Activated CD4-positive, alpha-beta T cell treated with anti-CD3 and anti-CD28 coated beads, Interleukin-10, Interleukin-2, amounts not matched to agents 100 ng/mL and 50 ng/mL, durations not matched to agents 16 hours and 8 hours (primary cell): ENCODE data around the gene RHOXF2B.
A peak's percentile ranks its signal among the peaks of the same experiment; 100 is the strongest.
"Not testable (repeated sequence)": the region's sequence is repeated elsewhere in the genome, so short reads cannot be mapped to it uniquely, and the experiment has no call there.

Experiments used
- DNase-seq: peaks from one replicate; pipeline ENCODE4 v3.0.0-alpha.2; 2020

The RHOXF2B gene

DNA sequence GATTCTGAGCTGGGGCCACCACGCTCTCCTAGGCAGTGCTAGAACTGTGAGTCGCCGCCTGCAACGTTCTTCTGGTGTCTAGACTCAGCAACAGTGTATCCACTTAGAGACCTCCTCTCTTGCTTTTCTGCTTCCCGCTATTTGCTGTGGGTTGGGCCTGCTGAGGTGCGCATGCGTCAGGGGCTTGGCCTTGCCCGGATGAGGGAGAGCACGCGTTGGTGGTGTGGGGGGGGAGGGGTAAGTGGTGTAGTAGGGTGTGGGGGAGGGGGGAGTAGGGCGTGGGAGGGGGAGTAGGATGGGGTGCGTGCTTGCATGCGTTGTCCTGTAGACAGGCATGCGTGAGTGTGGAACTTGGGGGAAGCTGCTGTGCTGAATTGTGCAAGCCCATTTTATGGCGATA, at the start of gene RHOXF2B:
TSS of gene RHOXF2B (minus strand) at position 101 of the 400 bp plus-strand sequence. CDS start 138 bp downstream, outside the sequence.
- DNase-seq: not testable (repeated sequence)

DNA sequence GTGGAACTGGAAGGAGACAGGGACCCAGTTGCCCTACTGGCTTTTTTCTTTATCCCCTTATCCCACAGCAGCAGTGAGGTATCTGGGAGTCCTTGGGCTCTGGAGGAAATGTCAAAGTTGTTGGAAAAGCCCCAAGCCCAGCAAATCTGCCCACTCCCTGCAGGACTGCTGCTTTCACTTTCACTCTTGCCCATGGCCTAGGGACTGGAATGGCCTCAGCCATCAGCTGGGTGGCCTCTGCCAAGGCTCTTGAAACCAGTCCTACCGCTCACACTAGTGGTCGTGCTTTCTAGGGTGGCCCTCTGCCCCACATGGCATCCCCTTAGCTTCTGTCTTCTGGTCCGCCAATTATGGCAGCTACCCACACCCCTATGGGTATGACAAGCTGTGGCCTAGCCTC, 48.0 kb upstream of the RHOXF2B start:
- no peak for DNase-seq

DNA sequence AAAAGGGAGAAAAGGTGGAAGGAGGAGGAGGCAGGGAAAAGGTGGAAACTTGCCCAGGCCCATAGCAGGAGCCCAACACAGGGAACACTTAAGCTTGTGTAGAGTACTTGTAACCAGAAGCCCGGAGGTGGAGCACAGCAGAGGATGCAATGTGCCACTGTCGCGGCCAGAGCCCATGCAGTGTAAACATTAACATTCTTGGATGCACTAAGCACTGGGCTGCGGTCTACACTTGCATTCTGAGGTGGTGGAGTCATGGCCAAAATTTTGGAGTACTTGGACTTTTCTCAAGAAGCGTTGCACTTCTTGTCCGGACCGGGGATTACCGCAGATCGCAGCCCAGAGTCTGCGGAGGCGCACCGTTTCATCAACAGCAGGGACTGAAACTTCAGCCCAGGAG, 42.7 kb upstream of the RHOXF2B start:
- no peak for DNase-seq

DNA sequence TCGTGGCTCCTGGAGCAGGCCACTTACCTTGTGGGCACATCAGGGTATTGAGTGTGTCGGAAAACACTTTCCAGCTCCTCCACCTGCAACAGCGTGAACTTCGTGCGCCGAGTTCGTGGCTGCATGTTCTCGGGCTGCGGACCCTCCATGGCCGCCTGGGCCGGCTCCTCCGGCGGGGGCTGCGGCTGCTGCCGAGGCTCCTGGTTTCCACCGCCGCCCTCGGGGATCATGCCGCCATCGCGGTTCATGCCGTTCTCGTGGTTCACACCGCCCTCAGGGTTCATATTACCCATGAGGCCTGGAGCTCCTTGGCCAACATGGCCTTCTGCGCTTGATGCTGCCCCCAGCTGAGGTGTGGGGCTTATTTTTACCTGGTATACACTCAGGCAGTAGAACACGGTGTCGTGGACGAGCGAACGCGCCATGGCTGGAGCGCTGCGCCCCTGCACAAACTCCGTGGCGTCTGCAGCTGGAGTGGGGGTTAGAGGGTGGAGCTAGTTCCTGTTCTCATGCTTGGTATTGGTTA, 38.0 kb upstream of the RHOXF2B start, which contains the start of gene RHOXF1:
TSS of gene RHOXF1 (minus strand) at position 476 of the 526 bp plus-strand sequence. CDS start at position 425, 51 bp downstream.
- no peak for DNase-seq

DNA sequence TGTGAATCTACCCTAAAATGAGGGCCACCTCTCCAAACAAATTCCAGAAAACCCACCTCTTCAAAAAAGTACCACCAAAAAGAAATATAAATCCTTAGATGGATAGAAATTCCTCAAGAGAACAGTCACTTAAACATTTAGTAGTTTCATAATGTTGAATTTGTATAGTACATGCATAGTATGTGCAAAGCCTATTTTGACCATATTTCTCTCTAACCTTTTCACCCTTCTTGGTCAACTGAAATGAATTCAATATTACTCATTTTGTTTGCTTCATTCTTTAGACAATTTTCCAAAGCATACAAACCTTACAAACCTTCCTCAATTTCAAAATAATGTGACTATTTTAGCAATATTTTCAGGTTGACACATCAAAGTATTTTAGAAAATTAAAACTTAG, 34.1 kb upstream of the RHOXF2B start:
- DNase-seq: no peak

DNA sequence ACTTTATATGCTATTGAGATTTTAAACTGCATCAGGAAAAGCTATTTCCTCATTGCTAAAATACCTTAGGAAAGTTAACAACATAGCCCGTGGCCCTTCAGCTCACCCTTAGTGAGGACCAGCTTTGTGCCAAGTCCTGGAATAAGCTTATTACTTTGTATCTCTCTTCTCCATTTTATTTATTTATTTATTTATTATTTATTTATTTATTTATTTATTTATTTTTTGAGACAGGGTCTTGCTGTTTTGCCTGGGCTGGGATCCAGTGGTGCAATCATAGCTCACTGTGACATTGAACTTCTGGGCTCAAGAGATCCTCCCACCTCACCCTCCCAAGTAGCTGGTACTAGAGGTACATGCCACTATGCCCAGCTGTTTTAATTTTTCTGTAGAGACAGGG, 31.9 kb upstream of the RHOXF2B start:
- no peak for DNase-seq

DNA sequence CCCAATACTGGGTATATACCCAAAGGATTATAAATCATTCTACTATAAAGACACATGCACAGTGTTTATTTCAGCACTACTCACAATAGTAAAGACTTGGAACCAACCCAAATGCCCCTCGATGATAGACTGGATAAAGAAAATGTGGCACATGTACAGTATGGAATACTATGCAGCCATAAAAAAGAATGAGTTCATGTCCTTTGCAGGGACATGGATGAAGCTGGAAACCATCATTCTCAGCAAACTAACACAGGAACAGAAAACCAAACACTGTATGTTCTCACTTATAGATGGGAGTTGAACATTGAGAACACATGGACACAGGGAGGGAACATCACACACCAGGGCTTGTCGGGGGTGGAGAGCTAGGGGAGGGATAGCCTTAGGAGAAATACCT, 27.2 kb upstream of the RHOXF2B start:
- DNase-seq: not testable (repeated sequence)

DNA sequence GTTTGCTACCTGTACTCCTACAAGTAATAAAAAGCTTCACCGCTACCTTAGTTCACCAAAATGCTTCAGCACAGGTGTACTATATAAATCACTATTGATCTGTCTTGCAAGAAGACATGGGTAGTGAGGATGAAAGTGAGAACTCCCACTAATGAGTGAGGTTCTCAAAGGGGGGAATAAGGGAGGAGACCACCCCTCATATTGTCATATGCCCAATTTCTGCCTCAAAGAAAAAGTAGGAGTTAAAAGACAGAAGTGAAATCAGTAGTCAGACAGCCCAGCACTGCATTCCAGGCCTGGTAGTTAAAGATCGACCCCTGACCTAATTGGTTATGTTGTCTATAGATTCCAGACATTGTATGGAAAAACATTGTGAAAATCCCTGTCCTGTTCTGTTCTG, 23.6 kb upstream of the RHOXF2B start:
- DNase-seq: not testable (repeated sequence)

DNA sequence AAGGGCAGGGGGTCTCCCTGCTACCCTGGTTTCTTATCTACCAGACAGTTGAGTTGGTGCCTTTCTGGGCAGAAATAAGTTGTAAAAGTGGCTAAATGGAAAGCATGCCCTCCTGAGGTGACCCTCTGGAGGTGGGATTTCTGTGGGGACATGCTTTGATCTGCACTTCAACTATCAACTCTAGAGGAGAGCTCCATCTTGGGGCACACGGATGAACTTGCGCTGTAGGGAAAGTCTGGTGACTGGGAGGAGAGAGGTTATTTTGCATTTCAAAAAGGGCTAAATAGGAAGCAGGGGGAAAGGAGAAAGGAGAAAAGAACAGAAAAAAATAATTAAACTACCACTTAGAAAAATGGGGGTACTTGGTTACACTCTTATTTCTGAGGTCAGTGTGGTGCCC, 12.7 kb upstream of the RHOXF2B start:
- DNase-seq: no peak

DNA sequence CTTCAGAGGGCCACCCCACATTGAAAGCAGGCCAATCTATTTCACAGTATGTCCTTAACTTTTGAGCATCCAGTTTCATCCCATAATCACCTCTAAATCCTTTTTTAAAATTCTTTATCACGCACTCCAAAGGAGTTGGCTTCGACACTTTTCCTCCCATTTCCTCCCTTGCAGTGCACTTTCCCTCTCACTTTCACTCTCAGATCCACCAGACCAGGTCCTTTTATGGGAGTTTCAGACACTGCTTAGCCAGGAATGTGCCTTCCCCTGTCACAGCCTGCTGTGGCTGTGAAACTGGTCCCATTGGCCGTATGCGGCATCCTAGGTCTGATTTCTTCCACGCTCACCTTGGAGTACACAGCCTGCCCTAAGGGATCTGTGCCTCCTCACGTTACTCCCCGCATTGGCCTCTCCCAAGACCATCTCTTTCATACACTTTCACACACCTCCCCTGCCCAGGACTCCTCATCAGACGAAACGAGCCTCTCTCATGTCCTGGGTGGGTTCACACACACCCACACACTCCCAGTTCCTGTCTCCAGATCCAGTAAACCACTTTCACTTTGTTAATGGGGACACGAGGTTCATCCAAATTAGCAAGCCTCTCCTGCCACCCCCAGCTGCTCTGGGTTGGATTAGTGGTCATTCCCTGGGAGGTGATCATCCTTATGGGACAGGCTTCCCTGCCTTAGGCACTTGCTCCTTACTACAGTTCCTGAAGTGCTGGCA, 10.0 kb upstream of the RHOXF2B start:
- no peak for DNase-seq

DNA sequence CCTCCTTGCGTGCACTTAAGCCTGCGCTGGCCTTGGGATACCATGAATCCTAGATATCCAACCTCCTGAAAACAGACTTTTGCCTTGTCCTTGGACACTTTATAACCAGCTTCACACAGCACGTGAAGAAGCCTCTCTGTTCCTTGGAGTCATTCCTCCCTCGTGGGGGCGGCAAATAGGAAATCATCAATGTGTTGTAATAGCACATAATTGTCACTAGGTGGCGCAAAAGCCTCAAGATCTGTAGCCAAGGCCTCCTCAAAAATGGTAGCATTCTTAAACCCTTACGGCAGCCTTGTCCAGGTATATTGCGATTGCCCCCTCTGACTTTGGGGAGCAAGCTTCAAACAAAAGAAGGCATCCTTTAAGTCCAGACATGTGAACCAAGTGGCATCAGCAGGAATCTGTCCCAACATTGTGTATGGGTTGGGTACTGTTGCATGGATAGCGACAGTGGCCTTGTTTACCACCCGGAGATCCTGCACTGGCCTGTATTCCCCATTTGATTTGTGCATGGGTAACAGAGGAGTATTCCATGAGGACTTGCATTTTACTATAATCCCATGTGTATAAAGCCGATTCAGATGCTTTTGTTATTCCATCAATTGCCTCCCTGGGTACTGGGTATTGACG, 8.2 kb upstream of the RHOXF2B start:
- DNase-seq: not testable (repeated sequence)

DNA sequence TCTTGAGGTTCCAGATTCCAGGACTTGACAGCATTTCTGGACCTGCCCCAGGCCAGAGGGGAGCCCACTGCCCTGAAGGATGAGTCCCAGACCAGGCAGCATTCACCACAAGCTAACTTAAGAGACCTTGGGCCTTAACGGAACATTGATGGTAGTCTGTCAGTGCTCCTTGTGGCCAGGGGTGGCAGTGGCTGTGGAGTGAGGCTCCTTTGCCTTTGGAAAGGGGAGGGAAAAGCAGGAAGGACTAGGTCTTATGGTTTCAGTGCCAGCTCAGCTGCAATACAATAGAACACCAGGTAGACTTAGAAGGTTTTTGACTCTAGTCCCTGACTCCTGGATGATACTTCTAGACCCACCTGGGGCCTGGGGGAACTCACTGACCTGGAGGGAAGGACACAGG, 11.3 kb downstream of the RHOXF2B start:
- DNase-seq: not testable (repeated sequence)

DNA sequence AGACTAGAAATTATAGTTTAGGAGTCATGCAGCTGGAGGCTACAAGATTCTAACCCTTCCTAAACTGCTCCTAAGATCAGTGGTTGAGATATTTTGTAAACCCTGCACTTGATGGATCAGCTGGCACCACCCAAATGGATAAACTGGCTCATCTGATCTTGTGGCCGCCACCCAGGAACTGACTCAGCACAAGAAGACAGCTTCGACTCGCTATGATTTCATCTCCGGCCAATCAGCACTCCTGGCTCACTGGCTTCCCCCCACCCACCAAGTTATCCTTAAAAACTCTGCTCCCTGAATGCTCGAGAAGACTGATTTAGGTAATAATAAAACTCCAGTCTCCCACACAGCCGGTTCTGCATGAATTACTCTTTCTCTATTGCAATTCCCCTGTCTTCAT, 34.8 kb downstream of the RHOXF2B start:
- DNase-seq: not testable (repeated sequence)

DNA sequence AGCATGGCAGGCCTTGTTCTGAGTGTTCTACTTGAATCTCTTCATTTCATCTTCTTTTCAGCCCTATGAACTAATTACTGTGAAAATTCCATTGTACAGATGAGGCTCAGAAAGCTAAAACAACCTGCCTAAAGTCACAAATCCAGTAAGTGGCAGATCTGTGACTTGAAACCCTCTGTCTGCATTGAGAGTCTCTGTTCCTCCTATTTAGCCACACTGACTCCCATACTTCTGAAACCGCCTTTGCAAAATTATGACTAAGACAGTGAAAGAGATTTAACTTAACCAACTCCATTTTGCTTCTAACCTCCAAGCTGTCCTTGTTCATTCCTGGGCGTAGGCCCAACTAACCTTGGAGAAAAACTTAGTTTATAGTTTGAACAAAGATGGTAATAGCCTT, 35.2 kb downstream of the RHOXF2B start:
- DNase-seq: not testable (repeated sequence)

DNA sequence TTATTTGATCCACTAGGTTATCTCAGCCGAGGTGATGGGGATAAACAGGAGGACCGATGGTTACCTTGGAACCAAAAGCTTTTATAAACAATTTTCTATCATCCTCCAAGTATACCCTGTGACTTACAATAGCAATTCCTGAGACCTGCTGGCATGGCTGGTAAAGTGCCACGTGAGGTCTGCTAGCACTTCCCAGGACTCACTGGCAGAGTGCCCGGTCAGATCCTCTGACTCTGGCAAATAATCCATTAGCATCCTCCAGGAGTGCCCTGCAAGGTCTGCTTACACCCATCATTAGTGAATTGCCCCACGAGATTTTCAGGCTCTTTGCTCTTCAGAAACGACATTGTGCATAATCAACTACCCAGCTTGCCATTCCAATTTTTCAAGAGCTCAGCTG, 37.3 kb downstream of the RHOXF2B start:
- DNase-seq: not testable (repeated sequence)

DNA sequence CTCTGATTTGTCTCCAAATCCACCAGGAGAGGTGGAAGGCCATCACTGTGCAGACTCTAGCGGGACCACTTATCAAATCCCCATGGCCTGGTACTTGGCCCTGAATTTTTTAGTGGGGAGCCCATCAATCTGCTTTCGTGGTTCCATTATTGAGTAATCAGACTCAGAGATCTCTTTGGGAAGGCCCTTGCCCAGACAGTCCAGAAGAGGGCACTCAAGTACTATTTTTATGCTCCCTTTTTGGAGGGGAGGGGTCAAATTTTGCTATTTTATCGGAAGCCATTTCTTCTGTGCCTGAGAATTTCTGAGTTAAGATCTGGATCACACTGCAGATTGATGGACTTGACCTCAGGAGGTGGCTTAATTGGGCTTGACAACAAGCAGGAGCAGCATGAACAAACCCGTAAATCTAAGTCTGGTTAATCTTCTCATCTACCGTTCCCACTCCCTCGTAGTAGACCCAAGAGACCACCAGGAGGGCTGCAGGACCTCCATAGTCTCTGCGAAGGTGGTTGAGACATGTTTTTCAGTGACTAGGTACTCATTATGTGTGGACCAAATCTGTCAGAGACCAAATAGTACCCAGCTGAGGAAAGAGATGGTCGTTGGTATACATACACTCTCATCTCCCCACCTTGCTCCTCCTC, 38.3 kb downstream of the RHOXF2B start:
- not testable (repeated sequence) for DNase-seq

DNA sequence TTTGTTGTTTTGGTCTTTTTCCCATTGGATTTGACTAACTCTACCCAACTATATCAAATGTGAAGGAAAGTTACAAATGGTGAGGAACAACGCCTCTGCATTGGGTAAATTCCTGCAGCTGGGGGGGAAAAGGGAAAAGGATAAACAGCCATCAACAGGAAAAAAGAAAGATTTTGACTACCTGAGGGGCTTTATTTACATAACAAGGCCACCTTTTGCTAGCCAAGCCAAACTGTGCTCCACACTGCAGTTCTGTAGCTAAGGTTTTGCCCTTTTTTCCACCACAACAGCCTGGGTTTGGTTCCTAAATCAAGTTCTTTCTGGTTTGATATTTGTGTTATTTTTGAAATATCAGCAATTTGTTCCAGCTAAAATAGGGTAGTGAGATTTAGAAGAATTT, 40.8 kb downstream of the RHOXF2B start:
- no peak for DNase-seq

DNA sequence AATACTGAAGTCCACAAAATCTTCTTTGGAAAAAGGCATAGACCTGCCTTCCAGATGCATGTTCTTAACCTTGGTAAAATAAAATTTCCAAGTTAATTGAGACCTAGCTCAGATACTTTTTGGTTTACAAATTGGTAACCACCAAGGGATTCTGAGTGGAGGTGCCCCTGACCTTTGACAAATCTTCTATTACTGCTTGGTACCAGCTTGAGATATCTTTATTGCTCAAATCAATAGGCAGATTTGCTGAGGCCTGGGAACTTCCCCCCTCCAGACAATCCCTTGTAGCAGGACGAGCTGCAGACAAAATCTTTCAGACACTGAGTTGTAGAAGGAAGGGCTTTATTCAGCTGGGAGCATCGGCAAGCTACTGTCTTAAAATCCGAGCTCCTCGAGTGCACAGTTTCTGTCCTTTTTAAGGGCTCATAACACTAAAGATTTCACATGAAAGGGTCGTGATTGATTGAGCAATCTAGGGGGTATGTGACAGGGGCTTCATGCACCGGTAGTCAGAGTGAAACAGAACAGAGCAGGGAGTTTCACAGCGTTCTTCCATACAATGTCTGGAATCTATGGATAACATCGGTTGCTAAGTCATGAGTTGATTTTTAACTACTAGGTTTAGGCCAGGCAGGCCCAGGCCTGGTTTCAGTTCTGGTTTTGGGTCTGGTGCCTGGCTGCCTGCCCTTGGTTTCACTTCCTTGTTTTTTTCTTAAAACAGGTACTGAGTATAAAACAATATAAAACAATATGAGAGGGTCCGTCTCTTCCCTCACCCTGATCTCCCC, 41.8 kb downstream of the RHOXF2B start:
- peak; percentile 10 for DNase-seq

DNA sequence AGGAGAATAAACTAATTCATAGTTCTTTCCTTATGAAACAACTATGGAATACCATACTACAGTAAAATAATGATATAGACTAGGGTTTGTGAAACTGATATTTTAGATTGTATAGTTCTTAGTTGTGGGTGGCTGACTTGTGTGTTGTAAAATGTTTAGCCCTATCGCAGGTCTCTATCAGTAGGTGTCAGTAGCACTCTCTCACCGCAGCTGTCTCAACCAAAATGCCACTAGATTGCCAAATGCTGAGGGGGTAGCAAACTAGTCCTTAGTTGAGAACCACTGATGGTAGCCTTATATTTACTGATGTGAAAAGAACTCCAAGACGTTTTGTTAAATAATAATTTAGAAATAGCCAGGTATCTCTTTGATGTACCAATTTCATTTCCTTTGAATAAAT, 48.1 kb downstream of the RHOXF2B start:
- peak; percentile 4 for DNase-seq

DNA sequence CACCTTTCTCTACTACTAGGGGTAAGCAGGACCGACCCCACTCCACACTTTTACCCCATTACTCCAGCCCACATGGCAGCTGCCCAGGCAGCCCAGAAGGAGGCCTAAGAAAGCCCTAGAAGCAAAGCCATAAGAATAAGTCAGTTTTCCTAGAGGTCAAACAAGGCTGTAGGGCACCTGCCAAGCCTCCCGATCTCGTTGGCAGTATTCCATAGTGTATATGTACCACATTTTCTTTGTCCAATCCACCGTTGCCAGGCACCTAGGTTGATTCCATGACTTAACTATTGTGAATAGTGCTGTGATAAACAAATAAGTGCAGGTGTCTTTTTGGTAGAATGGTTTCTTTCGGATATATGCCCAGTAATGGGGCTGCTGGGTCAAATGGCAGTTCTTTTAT, 54.2 kb downstream of the RHOXF2B start:
- no peak for DNase-seq

DNA sequence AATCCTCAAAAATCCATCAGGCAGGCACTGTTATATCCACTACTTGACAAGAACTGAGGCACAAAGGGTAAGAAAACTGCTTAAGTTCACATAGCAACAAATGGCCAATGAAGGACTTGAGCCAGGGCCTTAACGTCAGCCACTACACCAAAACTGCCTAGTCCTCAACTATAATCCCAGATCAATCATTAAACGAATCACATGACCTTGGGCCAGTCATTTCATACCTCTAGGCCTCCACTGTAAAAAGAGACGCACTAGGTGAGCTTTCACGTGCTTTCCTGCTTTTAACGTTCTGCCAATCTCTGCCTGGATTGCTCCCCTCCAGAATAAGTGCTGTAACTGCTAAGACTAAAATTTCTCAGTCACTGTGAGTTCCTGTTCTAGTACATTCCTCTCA, 54.7 kb downstream of the RHOXF2B start:
- no peak for DNase-seq
